Panc1 (cell line): Measurements from ENCODE around the gene C2orf42. TPM values are rescaled to one million over a fixed set of nuclear protein-coding genes. Genes with fewer than 3 reads are reported as not detected.

Source experiments
- ATAC-seq: fragments of 200-7000 bp; cut with Tn5 transposase; 2 replicates; pipeline ENCODE4 v1.9.1; 2020; ENCODE audit warnings: mild to moderate bottlenecking, moderate library complexity
- BruUV-seq: library from RNA; stranded (reverse); fragments of 400-500 nt; replicated peaks from 2 replicates; lab custom pipeline; 2021; lab: Mats Ljungman, UMichigan
- CTCF ChIA-PET: fragments of 300-600 bp; sonication (Branson Sonifier 250); formaldehyde crosslinking; loops from one replicate; lab custom pipeline; 2022; ENCODE audit warnings: antibody characterized with exemption; lab: Charles Lee
- POLR2A ChIA-PET: fragments of 300-600 bp; sonication (Branson Sonifier 250); formaldehyde crosslinking; loops from one replicate; lab custom pipeline; 2022; ENCODE audit warnings: antibody characterized with exemption; lab: Charles Lee
- DNase-seq: peaks from one replicate; pipeline ENCODE4 v3.0.0-alpha.2; 2010; ENCODE audit warnings: low read depth, low spot score
- H3K27ac ChIP-seq: 2 replicates; pipeline ENCODE4 v1.5.1; 2011; ENCODE audit warnings: mild to moderate bottlenecking, low read length, inconsistent platforms
- H3K27me3 ChIP-seq: fragments of 200-500 bp; sonication (Bioruptor generic); 2 replicates; pipeline ENCODE4 v1.6.0; 2014; ENCODE audit warnings: low read length, inconsistent platforms; ENCODE audit not compliant: control insufficient read depth, insufficient read depth
- H3K36me3 ChIP-seq: fragments of 200-500 bp; sonication (Bioruptor generic); 2 replicates; pipeline ENCODE4 v1.5.1; 2014; ENCODE audit warnings: inconsistent platforms, mild to moderate bottlenecking, low read length, moderate library complexity; ENCODE audit not compliant: control insufficient read depth, insufficient read depth
- H3K4me1 ChIP-seq: 2 replicates; pipeline ENCODE4 v1.5.1; 2011; ENCODE audit warnings: inconsistent platforms, mild to moderate bottlenecking, low read length, moderate library complexity; ENCODE audit not compliant: control insufficient read depth, insufficient read depth
- H3K4me3 ChIP-seq, 2 experiments: 2 replicates each; pipeline ENCODE4 v1.5.1; 2011 to 2012; ENCODE audit warnings: low read depth in 2 of 2, low read length in 2 of 2, mild to moderate bottlenecking in 2 of 2, inconsistent platforms in 1 of 2, moderate library complexity in 1 of 2
- H3K9me3 ChIP-seq: fragments of 200-500 bp; sonication (Bioruptor generic); 2 replicates; pipeline ENCODE4 v1.5.1; 2014; ENCODE audit warnings: low read depth, mild to moderate bottlenecking, inconsistent platforms, low read length, moderate library complexity; ENCODE audit not compliant: control insufficient read depth, insufficient read depth
- POLR2AphosphoS5 ChIP-seq: IDR thresholded peaks from 2 replicates; pipeline ENCODE4 v1.6.1; 2012; ENCODE audit warnings: mild to moderate bottlenecking, low read depth, low read length, moderate library complexity
- REST ChIP-seq, 2 experiments: IDR thresholded peaks; 2 replicates each; pipeline ENCODE4 v1.6.1; 2011 to 2012; ENCODE audit warnings: low read depth in 2 of 2, control low read depth in 1 of 2, low read length in 1 of 2, mild to moderate bottlenecking in 1 of 2, moderate library complexity in 1 of 2; ENCODE audit not compliant: insufficient read depth in 1 of 2
- SIN3A ChIP-seq: IDR thresholded peaks from 2 replicates; pipeline ENCODE4 v1.6.1; 2012; ENCODE audit warnings: low read depth, mild to moderate bottlenecking, low read length, moderate library complexity, borderline replicate concordance; ENCODE audit not compliant: insufficient read depth
- TCF7L2 ChIP-seq: IDR thresholded peaks from 2 replicates; pipeline ENCODE4 v1.6.1; 2011; ENCODE audit warnings: mild to moderate bottlenecking, low read depth, low read length, inconsistent platforms
- in situ Hi-C: cut with HindIII; loops from 2 replicates; pipeline ENCODE4 v1.10.0; 2016; ENCODE audit warnings: low sequenced_read_pairs, low pct_unique_long_range_greater_than_20kb
- intact Hi-C: fragments of 100-400 bp; cut with micrococcal nuclease; formaldehyde crosslinking; loops from one replicate; pipeline ENCODE4 v1.10.0; 2022; ENCODE audit not compliant: unreplicated experiment
- total RNA-seq: library from RNA; stranded (reverse); gene quantifications from one replicate; pipeline ENCODE4 v1.2.1, GENCODE V29; 2021; ENCODE audit not compliant: unreplicated experiment
- TF ChIP-seq, protein P1 (sequence below): fragments of 450-650 bp; IDR thresholded peaks from 2 replicates; pipeline ENCODE4 v1.5.1; 2017; ENCODE audit warnings: mild to moderate bottlenecking

Gene C2orf42
- total RNA-seq, 1 experiment from 2014 or later, result 15.4 TPM

DNA sequence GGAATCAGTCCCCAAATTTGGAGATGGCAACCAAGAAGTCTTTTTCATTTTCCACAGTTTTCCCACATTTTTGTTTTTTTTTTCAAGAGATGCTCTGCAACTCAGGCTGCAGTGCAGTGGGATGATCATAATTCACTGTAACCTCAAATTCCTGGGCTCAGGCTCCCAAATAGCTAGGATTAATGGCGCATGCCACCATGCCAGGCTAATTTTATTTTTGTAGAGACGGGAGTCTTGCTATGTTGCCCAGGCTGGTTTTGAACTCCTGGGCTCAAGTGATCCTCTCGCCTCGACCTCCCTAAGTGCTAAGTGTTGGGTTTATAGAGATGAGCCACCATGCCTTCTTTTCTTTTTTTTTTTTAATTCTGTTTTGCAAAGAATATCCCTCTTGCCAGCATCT is 68.3 kb downstream of the C2orf42 start:
- ATAC-seq (no peak), DNase-seq (no peak)
- BruUV-seq, result no TSS peak
- in situ Hi-C loops (no loop called here), intact Hi-C loops (no loop called here)
- Histone ChIP-seq H3K4me1 (peaks cover 13% of the 10 kb centered on the region), H3K36me3 (no peaks in the 10 kb centered on the region), H3K9me3 (no peaks in the 10 kb centered on the region), H3K4me3 (no peak overlapping the region), H3K27me3 (no peaks in the 10 kb centered on the region), H3K27ac (peak overlapping the region; percentile 95; the same call in 1 of the 2 replicates)
- CTCF ChIA-PET, result no interaction called here
- no peak for TF ChIP-seq TCF7L2
- TF ChIP-seq SIN3A, result no peak
- TF ChIP-seq, protein P1, sequence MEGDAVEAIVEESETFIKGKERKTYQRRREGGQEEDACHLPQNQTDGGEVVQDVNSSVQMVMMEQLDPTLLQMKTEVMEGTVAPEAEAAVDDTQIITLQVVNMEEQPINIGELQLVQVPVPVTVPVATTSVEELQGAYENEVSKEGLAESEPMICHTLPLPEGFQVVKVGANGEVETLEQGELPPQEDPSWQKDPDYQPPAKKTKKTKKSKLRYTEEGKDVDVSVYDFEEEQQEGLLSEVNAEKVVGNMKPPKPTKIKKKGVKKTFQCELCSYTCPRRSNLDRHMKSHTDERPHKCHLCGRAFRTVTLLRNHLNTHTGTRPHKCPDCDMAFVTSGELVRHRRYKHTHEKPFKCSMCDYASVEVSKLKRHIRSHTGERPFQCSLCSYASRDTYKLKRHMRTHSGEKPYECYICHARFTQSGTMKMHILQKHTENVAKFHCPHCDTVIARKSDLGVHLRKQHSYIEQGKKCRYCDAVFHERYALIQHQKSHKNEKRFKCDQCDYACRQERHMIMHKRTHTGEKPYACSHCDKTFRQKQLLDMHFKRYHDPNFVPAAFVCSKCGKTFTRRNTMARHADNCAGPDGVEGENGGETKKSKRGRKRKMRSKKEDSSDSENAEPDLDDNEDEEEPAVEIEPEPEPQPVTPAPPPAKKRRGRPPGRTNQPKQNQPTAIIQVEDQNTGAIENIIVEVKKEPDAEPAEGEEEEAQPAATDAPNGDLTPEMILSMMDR, result no peak
- no peak for TF ChIP-seq REST (IDR thresholded peaks at IDR 0.05; ENCODE audit: insufficient read depth in 1 of 2, low read depth in 2 of 2, low read length in 1 of 2)
- TF ChIP-seq POLR2AphosphoS5, result no peak
- POLR2A ChIA-PET, result interaction anchor here (0.6 kb wide), 2 partner anchors 138 to 228 kb away, joined by 3 to 9 read pairs; no protein-coding TSS in a partner anchor

GRCh38 chr2:70121627-70122372 is 69.0 kb downstream of the C2orf42 start:
- H3K27ac ChIP-seq, result peak overlapping the region; percentile 58
- H3K4me3 ChIP-seq, result no peak overlapping the region
- in situ Hi-C loops, result no loop called here
- no peaks in the 10 kb centered on the region for H3K36me3 ChIP-seq
- no peaks in the 10 kb centered on the region for H3K27me3 ChIP-seq
- no peak for TF ChIP-seq REST (IDR thresholded peaks at IDR 0.05; ENCODE audit: insufficient read depth in 1 of 2, low read depth in 2 of 2, low read length in 1 of 2)
- TF ChIP-seq, protein P1, result no peak
- no peak for TF ChIP-seq TCF7L2
- no peak for TF ChIP-seq SIN3A
- no peak for TF ChIP-seq POLR2AphosphoS5
- POLR2A ChIA-PET, result interaction anchor here (0.6 to 0.7 kb wide), 3 partner anchors 138 to 227 kb away, joined by 3 to 9 read pairs (median 6); no protein-coding TSS in a partner anchor
- intact Hi-C loops, result no loop called here
- ATAC-seq, result no peak
- BruUV-seq, result no TSS peak
- DNase-seq, result no peak
- CTCF ChIA-PET, result no interaction called here
- H3K9me3 ChIP-seq, result no peaks in the 10 kb centered on the region
- H3K4me1 ChIP-seq, result peaks cover 17% of the 10 kb centered on the region
